Stimulated activated CD4-positive, alpha-beta T cell treated with anti-CD3 and anti-CD28 coated beads, Interleukin-12 subunit alpha, Interleukin-12 subunit beta, amount 100 ng/mL, for 4 hours (primary cell): ENCODE data around the gene FOXP1.
"Not testable (repeated sequence)": the region's sequence is repeated elsewhere in the genome, so short reads cannot be mapped to it uniquely, and the experiment has no call there.

Experiments used
- DNase-seq: peaks from one replicate; pipeline ENCODE4 v3.0.0-alpha.2; 2020

FOXP1 gene

GRCh38 chr3:71526448-71526847 lies 57.1 kb downstream of the FOXP1 start:
- not testable (repeated sequence) for DNase-seq

GRCh38 chr3:71525391-71525790 lies 58.1 kb downstream of the FOXP1 start:
- DNase-seq: no peak

- no peak for DNase-seq
Observed at GRCh38 chr3:71524672-71525071, 58.9 kb downstream of the FOXP1 start.

- DNase-seq: no peak
Observed at GRCh38 chr3:71523628-71524027, 59.9 kb downstream of the FOXP1 start.

- DNase-seq: no peak
Observed at GRCh38 chr3:71521940-71522876, 61.3 kb downstream of the FOXP1 start.

- no peak for DNase-seq
Observed at GRCh38 chr3:71521021-71521352, 62.5 kb downstream of the FOXP1 start.

- no peak for DNase-seq
Observed at GRCh38 chr3:71520161-71521020, 63.1 kb downstream of the FOXP1 start.

- DNase-seq: no peak
Observed at GRCh38 chr3:71518089-71518488, 65.4 kb downstream of the FOXP1 start.

- no peak for DNase-seq
Observed at GRCh38 chr3:71517271-71517791, 66.2 kb downstream of the FOXP1 start.

- DNase-seq: no peak
Observed at GRCh38 chr3:71515636-71516365, 67.7 kb downstream of the FOXP1 start.

- no peak for DNase-seq
Observed at GRCh38 chr3:71514621-71515020, 68.9 kb downstream of the FOXP1 start.

- no peak for DNase-seq
Observed at GRCh38 chr3:71513515-71513914, 70.0 kb downstream of the FOXP1 start.

GRCh38 chr3:71513081-71513480 lies 70.4 kb downstream of the FOXP1 start:
- DNase-seq: no peak

- no peak for DNase-seq
Observed at GRCh38 chr3:71512544-71512943, 71.0 kb downstream of the FOXP1 start.

- no peak for DNase-seq
Observed at GRCh38 chr3:71512000-71512399, 71.5 kb downstream of the FOXP1 start.

- no peak for DNase-seq
Observed at GRCh38 chr3:71511446-71511845, 72.1 kb downstream of the FOXP1 start.

- DNase-seq: no peak
Observed at GRCh38 chr3:71511037-71511436, 72.5 kb downstream of the FOXP1 start.

- DNase-seq: no peak
Observed at GRCh38 chr3:71510510-71510909, 73.0 kb downstream of the FOXP1 start.

GRCh38 chr3:71509066-71509465 lies 74.5 kb downstream of the FOXP1 start:
- no peak for DNase-seq

GRCh38 chr3:71505767-71506350 lies 77.7 kb downstream of the FOXP1 start:
- no peak for DNase-seq

- DNase-seq: peak; percentile 41
Observed at GRCh38 chr3:71504250-71505036, 79.1 kb downstream of the FOXP1 start.
